Astrocyte of the spinal cord (primary cell): ENCODE measurements around the gene MED17.

Experiments used
- DNase-seq: peaks from one replicate; pipeline ENCODE4 v3.0.0; 2011; ENCODE audit warnings: low read depth, low spot score
- H3K4me3 ChIP-seq: 2 replicates; pipeline ENCODE4 v1.5.1; 2011; ENCODE audit warnings: low read depth, mild to moderate bottlenecking, low read length, moderate library complexity
- CTCF ChIP-seq: IDR thresholded peaks from 2 replicates; pipeline ENCODE4 v1.5.1; 2012; ENCODE audit warnings: low read depth, mild to moderate bottlenecking, low read length, inconsistent platforms
- in situ Hi-C: cut with HindIII; loops from 2 replicates; pipeline ENCODE4 v1.10.0; 2017; ENCODE audit warnings: low sequenced_read_pairs

The MED17 gene

GRCh38 chr11:93845181-93846092, 61.4 kb downstream of the MED17 start:
- in situ Hi-C loops, result no loop called here
- no peak overlapping the region for H3K4me3 ChIP-seq
- no peak for DNase-seq
- no peak for TF ChIP-seq CTCF

GRCh38 chr11:93846411-93846810, 62.3 kb downstream of the MED17 start:
- no peak overlapping the region for H3K4me3 ChIP-seq
- in situ Hi-C loops, result no loop called here
- peak; percentile 9 for DNase-seq
- no peak for TF ChIP-seq CTCF

- no peak for DNase-seq
- TF ChIP-seq CTCF, result no peak
- H3K4me3 ChIP-seq, result no peak overlapping the region
- in situ Hi-C loops, result no loop called here
Observed at GRCh38 chr11:93849201-93849600, 65.1 kb downstream of the MED17 start.

GRCh38 chr11:93849751-93850593, 65.9 kb downstream of the MED17 start:
- H3K4me3 ChIP-seq, result peak overlapping the region; percentile 38
- DNase-seq, result peak; percentile 14
- peak; percentile 4 for TF ChIP-seq CTCF
- in situ Hi-C loops, result no loop called here

- in situ Hi-C loops, result no loop called here
- DNase-seq, result no peak
- H3K4me3 ChIP-seq, result peak within 1 kb of the TSS; percentile 38
- no peak for TF ChIP-seq CTCF
Observed at GRCh38 chr11:93850594-93851018, 66.5 kb downstream of the MED17 start, which contains the start of gene VSTM5. VSTM5 (minus strand) TSS chr11:93850618; CDS start chr11:93850502, 116 bp downstream.

- in situ Hi-C loops, result no loop called here
- TF ChIP-seq CTCF, result no peak
- no peak for DNase-seq
- no peak overlapping the region for H3K4me3 ChIP-seq
Observed at GRCh38 chr11:93852242-93852641, 68.2 kb downstream of the MED17 start.
